Neural cell (in vitro differentiated cells): Measurements from ENCODE around the gene HSD3B7.

Source experiments
- CTCF ChIP-seq: fragments of 450-650 bp; IDR thresholded peaks from 2 replicates; pipeline ENCODE4 v1.5.1; 2014; ENCODE audit warnings: antibody characterized with exemption, mild to moderate bottlenecking, moderate library complexity; ENCODE audit not compliant: poor library complexity, severe bottlenecking
- EP300 ChIP-seq: fragments of 450-650 bp; conservative IDR thresholded peaks from 2 replicates; pipeline ENCODE4 v1.6.1; 2014; ENCODE audit warnings: antibody characterized with exemption, mild to moderate bottlenecking, moderate library complexity; ENCODE audit not compliant: poor library complexity, severe bottlenecking
- EZH2 ChIP-seq: fragments of 200-600, 300-800 bp; shearing (Covaris generic), sonication (generic); IDR thresholded peaks from 2 replicates; pipeline ENCODE4 v1.6.1; 2014; ENCODE audit warnings: antibody characterized with exemption, low read length, borderline replicate concordance, mild to moderate bottlenecking; ENCODE audit not compliant: insufficient read depth, poor library complexity, severe bottlenecking
- MXI1 ChIP-seq: fragments of 450-650 bp; conservative IDR thresholded peaks from 2 replicates; pipeline ENCODE4 v1.6.1; 2014; ENCODE audit warnings: antibody characterized with exemption, mild to moderate bottlenecking; ENCODE audit not compliant: poor library complexity, severe bottlenecking
- POLR2AphosphoS5 ChIP-seq: IDR thresholded peaks from 2 replicates; pipeline ENCODE4 v1.6.1; 2012

GRCh38 chr16:30951193-30951592, 33.8 kb upstream of the HSD3B7 start:
- TF ChIP-seq CTCF, result no peak
- no peak for TF ChIP-seq EP300
- TF ChIP-seq MXI1, result no peak
- no peak for TF ChIP-seq POLR2AphosphoS5
- TF ChIP-seq EZH2, result no peak
